ENCODE data around the gene RNF126. TPM values are rescaled to one million over a fixed set of nuclear protein-coding genes. Genes with fewer than 3 reads are reported as not detected.
A peak's percentile ranks its signal among the peaks of the same experiment; 100 is the strongest.
"Not testable (repeated sequence)": the region's sequence is repeated elsewhere in the genome, so short reads cannot be mapped to it uniquely, and the experiment has no call there.

The RNF126 gene
- total RNA-seq, 1 donor from 2014 or later: 40.8 TPM

DNA sequence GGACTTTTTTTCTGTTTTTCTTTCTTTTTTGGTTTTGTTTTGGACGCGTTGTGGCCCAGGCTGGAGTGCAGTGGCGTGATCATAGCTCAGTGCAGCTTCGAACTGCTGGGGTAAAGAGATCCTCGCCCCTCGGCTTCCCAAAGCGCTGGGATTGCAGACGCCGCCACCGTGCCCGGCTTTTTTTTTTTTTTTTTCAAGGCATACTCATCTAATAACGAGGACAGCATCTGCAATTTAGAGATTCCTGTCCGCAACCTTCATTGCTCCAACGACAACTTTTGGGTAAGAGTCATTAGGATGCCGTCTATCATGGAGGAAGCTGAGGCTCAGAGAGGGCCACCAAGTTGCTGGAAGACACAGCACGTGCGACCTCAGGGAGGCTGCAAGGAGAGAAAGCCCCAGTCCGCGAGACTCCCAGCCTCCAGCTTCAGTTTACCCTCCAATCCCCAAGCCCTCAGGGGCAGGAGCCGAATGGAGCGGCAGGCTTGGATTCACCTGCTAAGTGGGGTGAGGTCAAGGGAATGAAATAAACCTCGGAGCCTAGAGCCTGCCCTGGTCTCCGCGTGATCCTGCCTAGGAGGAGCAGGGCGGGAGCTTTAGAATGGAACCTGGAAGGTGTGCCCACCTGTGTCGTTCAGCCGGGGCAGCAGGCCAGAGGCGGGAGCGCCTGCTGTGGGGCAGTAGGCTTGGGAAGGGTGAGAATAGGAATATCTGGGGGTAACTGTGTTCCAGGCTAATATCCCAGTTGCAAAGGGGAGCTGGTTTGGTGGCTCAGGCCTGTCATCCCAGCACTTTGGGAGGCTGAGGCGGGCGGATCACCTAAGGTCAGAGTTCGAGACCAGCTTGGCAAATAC lies 29.0 kb downstream of the RNF126 start:
- peak overlapping the region; percentile 92 for H3K4me3 Mint-ChIP-seq (ENCODE audit: unreplicated experiment)
- H3K27me3 Mint-ChIP-seq (ENCODE audit: unreplicated experiment): no peaks in the 10 kb centered on the region
- peaks cover 26% of the 10 kb centered on the region for H3K4me1 Mint-ChIP-seq (ENCODE audit: unreplicated experiment)
- TF ChIP-seq, protein P1, sequence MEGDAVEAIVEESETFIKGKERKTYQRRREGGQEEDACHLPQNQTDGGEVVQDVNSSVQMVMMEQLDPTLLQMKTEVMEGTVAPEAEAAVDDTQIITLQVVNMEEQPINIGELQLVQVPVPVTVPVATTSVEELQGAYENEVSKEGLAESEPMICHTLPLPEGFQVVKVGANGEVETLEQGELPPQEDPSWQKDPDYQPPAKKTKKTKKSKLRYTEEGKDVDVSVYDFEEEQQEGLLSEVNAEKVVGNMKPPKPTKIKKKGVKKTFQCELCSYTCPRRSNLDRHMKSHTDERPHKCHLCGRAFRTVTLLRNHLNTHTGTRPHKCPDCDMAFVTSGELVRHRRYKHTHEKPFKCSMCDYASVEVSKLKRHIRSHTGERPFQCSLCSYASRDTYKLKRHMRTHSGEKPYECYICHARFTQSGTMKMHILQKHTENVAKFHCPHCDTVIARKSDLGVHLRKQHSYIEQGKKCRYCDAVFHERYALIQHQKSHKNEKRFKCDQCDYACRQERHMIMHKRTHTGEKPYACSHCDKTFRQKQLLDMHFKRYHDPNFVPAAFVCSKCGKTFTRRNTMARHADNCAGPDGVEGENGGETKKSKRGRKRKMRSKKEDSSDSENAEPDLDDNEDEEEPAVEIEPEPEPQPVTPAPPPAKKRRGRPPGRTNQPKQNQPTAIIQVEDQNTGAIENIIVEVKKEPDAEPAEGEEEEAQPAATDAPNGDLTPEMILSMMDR (IDR thresholded peaks at IDR 0.05): no peak
- H3K9me3 Mint-ChIP-seq (ENCODE audit: unreplicated experiment): no peaks in the 10 kb centered on the region
- peak overlapping the region; percentile 93 for H3K27ac Mint-ChIP-seq (ENCODE audit: unreplicated experiment)
- no peak for DNase-seq (ENCODE audit: extremely low spot score, unreplicated experiment)
- H3K36me3 Mint-ChIP-seq (ENCODE audit: unreplicated experiment): peaks cover 9% of the 10 kb centered on the region

DNA sequence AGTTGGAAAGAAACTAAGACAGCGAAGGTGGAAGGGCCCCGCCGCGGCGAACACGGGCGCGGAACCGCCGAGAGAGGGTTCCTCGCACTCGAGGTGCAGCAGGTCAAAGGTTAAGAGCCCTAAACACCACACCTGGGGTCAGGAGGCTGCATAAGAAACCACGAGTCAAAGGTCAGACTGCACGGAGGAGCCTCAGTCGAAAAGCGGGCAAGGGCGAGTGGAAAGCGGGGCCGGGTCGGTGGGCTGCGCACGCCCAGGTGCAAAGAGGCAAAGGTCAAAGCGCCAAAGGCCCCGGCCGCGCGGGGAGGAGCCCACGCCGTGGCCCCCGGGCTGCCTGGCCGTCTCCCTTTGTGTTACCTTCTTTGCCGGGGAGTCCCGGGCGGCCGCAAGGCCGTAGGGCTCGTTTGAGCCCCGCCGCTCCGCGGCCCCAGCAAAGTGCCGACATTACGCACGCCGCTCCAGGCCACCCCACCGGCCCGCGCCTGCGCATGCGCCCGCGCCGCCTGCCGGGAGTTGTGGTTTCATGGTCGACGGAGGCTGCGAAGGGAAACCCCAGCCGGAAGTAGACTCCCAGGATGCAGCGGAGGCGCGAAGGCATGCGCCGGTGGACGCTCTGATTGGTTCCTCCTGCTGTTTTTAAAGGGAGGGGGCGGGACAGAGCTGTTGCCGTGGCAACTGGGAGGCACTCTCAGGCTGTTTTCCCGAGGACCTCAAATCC lies 29.8 kb downstream of the RNF126 start, which contains the start of gene POLRMT:
Gene POLRMT, minus strand, starts transcription at position 470 of the 718 bp plus-strand sequence. Its CDS starts 25 bp downstream, at position 445.
- Mint-ChIP-seq H3K27me3 (ENCODE audit: unreplicated experiment) (no peaks in the 10 kb centered on the region), H3K4me1 (ENCODE audit: unreplicated experiment) (peaks cover 32% of the 10 kb centered on the region), H3K36me3 (ENCODE audit: unreplicated experiment) (peaks cover 15% of the 10 kb centered on the region), H3K4me3 (ENCODE audit: unreplicated experiment) (peak within 1 kb of the TSS; percentile 92), H3K27ac (ENCODE audit: unreplicated experiment) (peak within 1 kb of the TSS; percentile 93), H3K9me3 (ENCODE audit: unreplicated experiment) (no peaks in the 10 kb centered on the region)
- DNase-seq (ENCODE audit: extremely low spot score, unreplicated experiment): peak; percentile 99
- TF ChIP-seq, protein P1 (IDR thresholded peaks at IDR 0.05): no peak

DNA sequence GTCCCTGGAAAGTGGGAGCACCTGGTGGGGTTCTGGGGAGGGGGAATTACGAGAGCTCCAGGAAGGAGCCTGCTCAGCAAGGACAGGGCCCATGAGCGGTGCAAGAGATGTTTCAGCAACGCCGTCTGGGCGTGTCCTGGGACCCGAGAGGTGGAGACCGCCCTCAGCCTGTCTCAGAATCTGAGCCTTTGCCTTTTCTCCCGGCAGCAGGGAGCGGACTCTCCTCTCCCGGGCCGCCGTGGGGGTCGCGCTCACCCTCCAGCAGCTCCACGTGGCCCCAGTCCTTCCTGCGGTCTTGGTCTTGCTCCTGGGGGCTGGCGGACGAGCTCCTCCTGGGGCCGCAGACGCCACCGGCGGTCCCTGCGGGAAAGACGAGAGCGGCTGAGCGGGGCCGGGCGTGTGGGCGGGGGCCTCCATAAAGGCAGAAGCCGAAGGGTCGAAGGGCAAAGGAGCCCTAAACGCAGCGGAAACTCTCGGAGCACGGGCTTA lies 30.4 kb downstream of the RNF126 start:
- DNase-seq (ENCODE audit: extremely low spot score, unreplicated experiment): no peak
- Mint-ChIP-seq H3K9me3 (ENCODE audit: unreplicated experiment) (no peaks in the 10 kb centered on the region), H3K4me3 (ENCODE audit: unreplicated experiment) (peak overlapping the region; percentile 92), H3K36me3 (ENCODE audit: unreplicated experiment) (peaks cover 16% of the 10 kb centered on the region), H3K4me1 (ENCODE audit: unreplicated experiment) (peaks cover 33% of the 10 kb centered on the region), H3K27ac (ENCODE audit: unreplicated experiment) (peak overlapping the region; percentile 86), H3K27me3 (ENCODE audit: unreplicated experiment) (no peaks in the 10 kb centered on the region)
- TF ChIP-seq, protein P1 (IDR thresholded peaks at IDR 0.05): no peak

DNA sequence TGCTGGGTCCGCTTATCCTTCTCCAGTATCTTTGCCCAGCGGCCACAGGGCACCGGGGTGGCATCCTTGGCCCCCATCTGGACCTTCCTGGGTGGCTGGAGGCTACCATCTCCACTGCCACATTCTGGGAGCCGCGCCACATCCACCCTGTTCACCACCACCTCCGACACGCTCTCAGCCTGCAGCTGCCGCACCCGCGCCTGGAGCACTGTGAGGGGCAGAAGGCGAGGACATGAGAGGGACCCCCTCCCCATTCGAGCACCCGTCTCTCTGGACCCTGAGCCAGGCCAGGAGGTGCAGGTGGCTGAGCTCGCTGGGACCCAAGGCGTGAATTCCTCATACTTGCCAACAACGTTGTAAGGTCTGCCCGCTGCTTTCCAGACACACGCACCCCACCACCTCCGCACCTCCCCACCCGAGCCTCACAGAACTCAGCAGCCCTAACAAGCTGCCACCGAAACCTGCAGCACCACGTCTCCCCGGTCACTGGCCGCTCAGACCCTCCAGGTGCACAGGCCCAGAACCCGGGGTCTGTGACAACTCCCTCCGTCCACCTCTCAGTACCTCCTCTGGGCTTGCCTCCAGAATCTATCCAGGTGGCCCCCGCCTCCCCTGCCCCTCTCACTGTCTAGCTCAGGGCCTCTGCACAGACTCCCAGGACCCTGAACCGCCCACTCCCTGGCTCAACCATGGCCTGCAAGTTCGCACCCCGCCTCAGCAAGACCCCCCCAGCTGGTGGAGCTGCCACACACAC lies 32.9 kb downstream of the RNF126 start:
- Mint-ChIP-seq H3K36me3 (ENCODE audit: unreplicated experiment) (peaks cover 20% of the 10 kb centered on the region), H3K27ac (ENCODE audit: unreplicated experiment) (no peak overlapping the region), H3K4me3 (ENCODE audit: unreplicated experiment) (no peak overlapping the region), H3K9me3 (ENCODE audit: unreplicated experiment) (no peaks in the 10 kb centered on the region), H3K27me3 (ENCODE audit: unreplicated experiment) (no peaks in the 10 kb centered on the region), H3K4me1 (ENCODE audit: unreplicated experiment) (peaks cover 52% of the 10 kb centered on the region)
- no peak for DNase-seq (ENCODE audit: extremely low spot score, unreplicated experiment)
- TF ChIP-seq, protein P1 (IDR thresholded peaks at IDR 0.05): no peak

DNA sequence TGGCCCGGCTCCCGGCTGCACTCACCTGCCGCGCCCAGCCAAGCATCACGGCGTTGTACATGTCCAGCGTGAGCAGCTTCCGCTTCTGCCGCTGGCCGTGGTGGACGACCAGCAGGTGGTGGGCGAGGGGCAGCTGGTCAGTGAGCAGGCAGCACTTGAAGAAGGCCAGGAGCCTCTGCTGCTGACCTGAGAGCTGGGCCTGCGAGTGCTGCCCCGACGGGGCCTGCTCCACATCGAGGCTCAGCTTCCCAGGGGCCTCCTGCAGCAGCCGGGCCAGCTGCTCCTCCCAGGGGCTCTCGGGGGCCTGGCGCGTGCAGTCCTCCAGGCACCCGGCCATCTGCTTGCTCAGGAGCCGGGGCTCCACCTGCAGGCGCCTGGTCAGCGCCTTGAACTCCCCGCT lies 33.5 kb downstream of the RNF126 start:
- peaks cover 20% of the 10 kb centered on the region for H3K36me3 Mint-ChIP-seq (ENCODE audit: unreplicated experiment)
- H3K4me3 Mint-ChIP-seq (ENCODE audit: unreplicated experiment); DNase-seq (ENCODE audit: extremely low spot score, unreplicated experiment); H3K9me3 Mint-ChIP-seq (ENCODE audit: unreplicated experiment); H3K27ac Mint-ChIP-seq (ENCODE audit: unreplicated experiment); H3K27me3 Mint-ChIP-seq (ENCODE audit: unreplicated experiment): not testable (repeated sequence)
- H3K4me1 Mint-ChIP-seq (ENCODE audit: unreplicated experiment): peaks cover 56% of the 10 kb centered on the region
